ENCODE measurements around the gene KCNC2. TPM values are rescaled to one million over a fixed set of nuclear protein-coding genes. Genes with fewer than 3 reads are reported as not detected.

The KCNC2 gene
- total RNA-seq, 2 donors from 2014 or later: 0.26 TPM; not detected in 1

DNA sequence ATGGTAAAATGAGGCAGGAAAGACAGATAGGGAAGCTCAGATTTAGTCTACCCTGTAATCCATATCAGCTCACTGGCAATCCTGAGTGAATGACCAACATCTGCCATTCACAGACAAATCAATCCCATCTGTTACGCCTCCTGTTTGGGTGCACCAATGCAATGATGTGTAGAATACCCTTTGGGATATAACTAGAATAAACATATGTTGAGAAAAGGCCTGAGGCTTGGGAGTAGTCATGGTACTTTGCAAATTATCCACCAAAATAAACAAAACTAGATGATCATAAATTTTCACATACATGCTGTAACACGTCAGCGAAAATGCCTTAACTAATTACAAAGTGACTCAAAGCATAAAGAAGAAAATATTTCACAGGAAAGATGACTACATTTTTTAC is 78.8 kb downstream of the KCNC2 start:
- Histone ChIP-seq H3K27ac (no peak overlapping the region), H3K27me3 (no peaks in the 10 kb centered on the region), H3K4me1 (no peaks in the 10 kb centered on the region), H3K9me3 (no peaks in the 10 kb centered on the region), H3K4me3 (no peak overlapping the region), H3K36me3 (replicated peaks in 1 of 2; ENCODE audit: insufficient read depth in 1 of 2, low read depth in 2 of 2) (no peaks in the 10 kb centered on the region)
- DNase-seq: no peak
- no peak for ATAC-seq
- no peak for TF ChIP-seq POLR2A (IDR thresholded peaks at IDR 0.05)
- TF ChIP-seq, protein P1, sequence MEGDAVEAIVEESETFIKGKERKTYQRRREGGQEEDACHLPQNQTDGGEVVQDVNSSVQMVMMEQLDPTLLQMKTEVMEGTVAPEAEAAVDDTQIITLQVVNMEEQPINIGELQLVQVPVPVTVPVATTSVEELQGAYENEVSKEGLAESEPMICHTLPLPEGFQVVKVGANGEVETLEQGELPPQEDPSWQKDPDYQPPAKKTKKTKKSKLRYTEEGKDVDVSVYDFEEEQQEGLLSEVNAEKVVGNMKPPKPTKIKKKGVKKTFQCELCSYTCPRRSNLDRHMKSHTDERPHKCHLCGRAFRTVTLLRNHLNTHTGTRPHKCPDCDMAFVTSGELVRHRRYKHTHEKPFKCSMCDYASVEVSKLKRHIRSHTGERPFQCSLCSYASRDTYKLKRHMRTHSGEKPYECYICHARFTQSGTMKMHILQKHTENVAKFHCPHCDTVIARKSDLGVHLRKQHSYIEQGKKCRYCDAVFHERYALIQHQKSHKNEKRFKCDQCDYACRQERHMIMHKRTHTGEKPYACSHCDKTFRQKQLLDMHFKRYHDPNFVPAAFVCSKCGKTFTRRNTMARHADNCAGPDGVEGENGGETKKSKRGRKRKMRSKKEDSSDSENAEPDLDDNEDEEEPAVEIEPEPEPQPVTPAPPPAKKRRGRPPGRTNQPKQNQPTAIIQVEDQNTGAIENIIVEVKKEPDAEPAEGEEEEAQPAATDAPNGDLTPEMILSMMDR (IDR thresholded peaks at IDR 0.05): no peak
- intact Hi-C loops (cut with DNase I): no loop called here
- WGBS, 2 donors: 66 to 73% methylated on average over 3 of the region's 3 CpGs

DNA sequence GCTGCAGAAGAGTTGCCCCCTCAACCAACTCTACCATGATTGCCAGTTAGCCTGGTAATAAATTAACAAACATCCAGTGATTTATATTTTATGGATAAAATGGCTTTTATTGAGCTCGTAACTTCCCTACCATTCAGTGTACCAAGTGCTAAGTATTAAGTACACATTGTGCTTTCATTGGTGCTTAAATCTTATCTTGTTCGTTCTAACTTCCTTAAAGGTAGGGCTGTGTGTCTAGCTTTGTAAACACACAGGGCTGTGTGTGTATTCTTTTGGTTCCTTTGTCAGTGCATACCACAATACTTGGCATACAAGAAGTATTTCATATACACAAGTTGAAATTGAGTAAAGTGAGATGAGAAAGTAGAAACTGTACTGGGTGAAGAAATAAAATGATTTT is 80.4 kb downstream of the KCNC2 start:
- intact Hi-C loops (cut with DNase I): no loop called here
- Histone ChIP-seq H3K4me3 (no peak overlapping the region), H3K9me3 (no peaks in the 10 kb centered on the region), H3K36me3 (replicated peaks in 1 of 2; ENCODE audit: insufficient read depth in 1 of 2, low read depth in 2 of 2) (no peaks in the 10 kb centered on the region), H3K27me3 (no peaks in the 10 kb centered on the region), H3K4me1 (no peaks in the 10 kb centered on the region), H3K27ac (no peak overlapping the region)
- 33% methylated on average over 2 of the region's 2 CpGs for WGBS, 2 donors
- TF ChIP-seq, protein P1 (IDR thresholded peaks at IDR 0.05): no peak
- no peak for TF ChIP-seq POLR2A (IDR thresholded peaks at IDR 0.05)
- DNase-seq: no peak
- no peak for ATAC-seq

DNA sequence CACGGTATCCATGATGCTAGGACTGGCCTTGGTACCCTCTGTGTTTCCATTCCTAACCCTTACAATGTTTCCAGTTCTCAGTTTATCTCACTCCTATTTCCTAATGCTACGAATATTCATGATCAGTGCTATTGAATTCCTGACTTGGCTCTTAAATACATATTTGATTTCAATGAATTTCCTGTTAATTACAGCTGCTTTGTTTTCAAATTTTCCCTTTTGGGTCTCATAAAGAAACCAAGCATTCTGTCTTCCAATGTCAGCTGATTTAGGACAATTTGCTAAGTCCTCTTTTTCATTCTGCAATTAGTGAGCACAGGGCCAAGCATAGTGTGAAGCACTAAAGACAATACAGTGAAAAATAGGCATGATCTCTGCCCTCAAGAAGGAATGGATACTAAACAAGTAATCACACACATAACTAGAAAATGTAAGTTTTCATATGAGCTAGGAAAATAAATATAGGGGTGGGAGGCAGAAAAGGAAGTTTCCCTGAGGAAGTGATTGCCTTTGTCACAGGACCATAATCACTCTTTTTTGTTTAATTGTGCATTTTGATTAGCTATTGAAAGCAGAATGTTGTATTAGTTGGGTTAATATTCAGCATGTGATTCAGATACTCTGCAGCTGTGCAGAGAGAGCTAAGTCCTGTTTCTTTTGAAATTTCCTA is 88.5 kb downstream of the KCNC2 start:
- no peak for TF ChIP-seq POLR2A (IDR thresholded peaks at IDR 0.05)
- TF ChIP-seq, protein P1 (IDR thresholded peaks at IDR 0.05): no peak
- no peak overlapping the region for H3K27ac ChIP-seq
- ATAC-seq: no peak
- no peaks in the 10 kb centered on the region for H3K36me3 ChIP-seq (replicated peaks in 1 of 2; ENCODE audit: insufficient read depth in 1 of 2, low read depth in 2 of 2)
- intact Hi-C loops (cut with DNase I): no loop called here
- H3K4me3 ChIP-seq: no peak overlapping the region
- no peaks in the 10 kb centered on the region for H3K27me3 ChIP-seq
- H3K9me3 ChIP-seq: no peaks in the 10 kb centered on the region
- 50 to 70% methylated on average over 2 of the region's 2 CpGs for WGBS, 2 donors
- DNase-seq: no peak
- H3K4me1 ChIP-seq: no peaks in the 10 kb centered on the region

DNA sequence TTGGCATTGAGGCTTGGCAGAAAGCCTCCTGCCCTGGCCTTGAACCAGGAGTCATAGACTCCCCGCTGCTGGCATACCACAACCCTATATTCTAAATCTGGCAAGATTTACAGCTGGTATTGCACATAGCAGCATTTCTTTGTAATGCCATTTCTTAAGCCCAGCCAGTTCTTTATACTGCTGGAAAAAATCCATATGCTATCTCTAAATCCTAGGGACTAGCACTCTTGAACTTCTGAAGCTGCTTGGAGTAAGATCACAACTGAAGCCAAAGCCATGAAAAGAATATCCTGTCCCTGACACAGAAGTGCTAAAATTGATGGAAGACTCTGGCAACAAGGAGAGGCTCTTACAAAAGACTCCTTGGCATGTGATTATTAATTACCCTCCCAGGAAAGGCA is 89.3 kb downstream of the KCNC2 start:
- Histone ChIP-seq H3K9me3 (no peaks in the 10 kb centered on the region), H3K27me3 (no peaks in the 10 kb centered on the region), H3K4me3 (no peak overlapping the region), H3K36me3 (replicated peaks in 1 of 2; ENCODE audit: insufficient read depth in 1 of 2, low read depth in 2 of 2) (no peaks in the 10 kb centered on the region), H3K4me1 (no peaks in the 10 kb centered on the region), H3K27ac (no peak overlapping the region)
- TF ChIP-seq, protein P1 (IDR thresholded peaks at IDR 0.05): no peak
- TF ChIP-seq POLR2A (IDR thresholded peaks at IDR 0.05): no peak
- DNase-seq (no peak), ATAC-seq (no peak)
- 19 to 60% methylated on average over 1 of the region's 1 CpG for WGBS, 2 donors
- intact Hi-C loops (cut with DNase I): no loop called here

DNA sequence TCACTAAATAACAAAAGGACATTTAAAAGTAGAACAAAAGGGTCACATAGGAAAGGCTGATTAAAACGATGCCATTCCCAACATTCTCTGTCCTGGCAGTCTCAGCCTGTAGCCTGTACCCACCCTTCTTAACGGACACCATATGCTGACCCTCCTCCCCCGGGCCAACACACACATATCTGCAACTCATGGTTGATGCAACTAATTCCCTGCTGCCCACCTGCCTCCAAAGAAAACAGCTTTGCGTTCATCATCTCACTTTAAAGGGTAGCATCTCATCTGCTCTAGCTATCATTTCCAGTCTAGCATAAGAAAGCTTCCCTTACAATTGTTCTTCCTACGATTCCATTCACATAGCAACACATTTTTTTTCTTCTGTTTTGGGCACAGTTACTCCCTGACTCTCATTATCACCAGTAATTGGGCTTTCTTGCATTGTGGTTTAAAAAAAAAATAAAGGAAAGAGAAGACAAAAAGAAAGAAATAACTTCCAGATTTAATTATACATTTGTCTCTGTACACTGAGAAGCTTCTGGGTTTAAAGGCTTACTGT is 92.9 kb downstream of the KCNC2 start:
- Histone ChIP-seq H3K27ac (no peak overlapping the region), H3K4me1 (no peaks in the 10 kb centered on the region), H3K36me3 (replicated peaks in 1 of 2; ENCODE audit: insufficient read depth in 1 of 2, low read depth in 2 of 2) (no peaks in the 10 kb centered on the region), H3K4me3 (no peak overlapping the region), H3K27me3 (no peaks in the 10 kb centered on the region), H3K9me3 (no peaks in the 10 kb centered on the region)
- no peak for ATAC-seq
- intact Hi-C loops (cut with DNase I): no loop called here
- no peak for DNase-seq
- WGBS, 2 donors: 61% methylated on average over 5 of the region's 5 CpGs
- TF ChIP-seq POLR2A (IDR thresholded peaks at IDR 0.05): no peak
- TF ChIP-seq, protein P1 (IDR thresholded peaks at IDR 0.05): no peak
